Measurements from ENCODE around the gene NCAPD2. TPM values are rescaled to one million over a fixed set of nuclear protein-coding genes. Genes with fewer than 3 reads are reported as not detected.

Gene NCAPD2
- total RNA-seq, 1 donor from 2014 or later = 113 TPM

DNA sequence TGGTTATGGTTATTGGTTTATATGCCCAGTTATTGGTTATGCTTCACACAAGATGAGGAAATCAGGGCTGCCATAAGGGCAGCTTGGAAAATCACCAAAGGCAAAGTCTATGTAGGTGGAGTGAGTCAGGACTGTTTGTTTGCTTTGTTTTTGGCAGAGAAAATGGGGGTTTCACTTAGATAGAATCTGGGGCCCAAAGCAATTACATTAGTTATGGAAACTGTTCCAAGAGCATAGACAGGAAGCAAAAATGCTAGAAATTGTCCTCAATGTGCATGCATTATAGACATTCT, 25.7 kb upstream of the NCAPD2 start:
- H3K27me3 Mint-ChIP-seq (ENCODE audit: insufficient read depth, low read depth) = peaks cover 3% of the 10 kb centered on the region
- Histone ChIP-seq H3K79me2 (ENCODE audit: low read depth) (peaks cover 18% of the 10 kb centered on the region), H4K20me1 (ENCODE audit: low read depth) (no peaks in the 10 kb centered on the region), H3F3A (ENCODE audit: low read depth) (peaks cover 23% of the 10 kb centered on the region), H3K36me3 (no peaks in the 10 kb centered on the region), H3K27ac (no peak overlapping the region), H3K9me3 (ENCODE audit: low read depth) (no peaks in the 10 kb centered on the region), H3K4me1 (peaks cover 12% of the 10 kb centered on the region), H2AFZ (replicated peaks) (no peak overlapping the region), H3K4me3 (no peak overlapping the region), H3K4me2 (no peak overlapping the region), H3K9ac (no peak overlapping the region), H3K27me3 (no peaks in the 10 kb centered on the region)
- no peaks in the 10 kb centered on the region for H3K9me3 Mint-ChIP-seq
- TF ChIP-seq EZH2phosphoT487 (IDR thresholded peaks at IDR 0.05) (no peak), EZH2 (IDR thresholded peaks at IDR 0.05) (no peak)
- TF ChIP-seq, protein P1, sequence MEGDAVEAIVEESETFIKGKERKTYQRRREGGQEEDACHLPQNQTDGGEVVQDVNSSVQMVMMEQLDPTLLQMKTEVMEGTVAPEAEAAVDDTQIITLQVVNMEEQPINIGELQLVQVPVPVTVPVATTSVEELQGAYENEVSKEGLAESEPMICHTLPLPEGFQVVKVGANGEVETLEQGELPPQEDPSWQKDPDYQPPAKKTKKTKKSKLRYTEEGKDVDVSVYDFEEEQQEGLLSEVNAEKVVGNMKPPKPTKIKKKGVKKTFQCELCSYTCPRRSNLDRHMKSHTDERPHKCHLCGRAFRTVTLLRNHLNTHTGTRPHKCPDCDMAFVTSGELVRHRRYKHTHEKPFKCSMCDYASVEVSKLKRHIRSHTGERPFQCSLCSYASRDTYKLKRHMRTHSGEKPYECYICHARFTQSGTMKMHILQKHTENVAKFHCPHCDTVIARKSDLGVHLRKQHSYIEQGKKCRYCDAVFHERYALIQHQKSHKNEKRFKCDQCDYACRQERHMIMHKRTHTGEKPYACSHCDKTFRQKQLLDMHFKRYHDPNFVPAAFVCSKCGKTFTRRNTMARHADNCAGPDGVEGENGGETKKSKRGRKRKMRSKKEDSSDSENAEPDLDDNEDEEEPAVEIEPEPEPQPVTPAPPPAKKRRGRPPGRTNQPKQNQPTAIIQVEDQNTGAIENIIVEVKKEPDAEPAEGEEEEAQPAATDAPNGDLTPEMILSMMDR (IDR thresholded peaks at IDR 0.05) = no peak
- peaks cover 6% of the 10 kb centered on the region for H3K36me3 Mint-ChIP-seq
- no peak overlapping the region for H3K27ac Mint-ChIP-seq
- H3K4me1 Mint-ChIP-seq = peaks cover 24% of the 10 kb centered on the region
- H3K4me3 Mint-ChIP-seq = peak overlapping the region; percentile 56
- no peak for DNase-seq (ENCODE audit: low spot score)

DNA sequence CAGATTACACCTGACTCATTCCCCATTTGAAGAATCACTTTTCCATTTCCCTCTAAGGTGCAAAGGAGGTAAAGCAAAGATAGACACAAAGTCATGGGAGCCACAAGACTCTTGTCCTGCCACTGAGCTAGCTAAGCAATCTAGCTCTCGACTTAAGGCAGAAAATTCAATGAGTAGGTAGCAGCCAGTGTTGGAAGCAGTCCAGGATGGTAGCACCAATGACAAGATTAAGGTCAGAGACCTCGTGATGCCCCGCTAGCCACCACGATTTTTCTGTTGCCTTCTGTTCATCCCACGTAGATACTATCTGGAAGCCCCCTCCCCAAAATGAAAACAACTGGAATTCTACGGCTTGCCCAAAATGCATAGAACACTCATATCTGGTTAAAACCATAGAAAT, 24.8 kb upstream of the NCAPD2 start:
- no peaks in the 10 kb centered on the region for H4K20me1 ChIP-seq (ENCODE audit: low read depth)
- Mint-ChIP-seq H3K4me1 (peaks cover 24% of the 10 kb centered on the region), H3K27ac (no peak overlapping the region), H3K27me3 (ENCODE audit: insufficient read depth, low read depth) (peaks cover 3% of the 10 kb centered on the region), H3K4me3 (peak overlapping the region; percentile 88), H3K36me3 (peaks cover 6% of the 10 kb centered on the region), H3K9me3 (no peaks in the 10 kb centered on the region)
- peak overlapping the region; percentile 80 for H3K4me3 ChIP-seq
- peaks cover 18% of the 10 kb centered on the region for H3K79me2 ChIP-seq (ENCODE audit: low read depth)
- H3K9me3 ChIP-seq (ENCODE audit: low read depth) = no peaks in the 10 kb centered on the region
- H3K27me3 ChIP-seq = no peaks in the 10 kb centered on the region
- H3K36me3 ChIP-seq = no peaks in the 10 kb centered on the region
- TF ChIP-seq, protein P1 (IDR thresholded peaks at IDR 0.05) = no peak
- TF ChIP-seq EZH2 (IDR thresholded peaks at IDR 0.05) (no peak), EZH2phosphoT487 (IDR thresholded peaks at IDR 0.05) (no peak)
- H3K9ac ChIP-seq = no peak overlapping the region
- peaks cover 12% of the 10 kb centered on the region for H3K4me1 ChIP-seq
- no peak overlapping the region for H3K27ac ChIP-seq
- H2AFZ ChIP-seq (replicated peaks) = no peak overlapping the region
- H3K4me2 ChIP-seq = peak overlapping the region; percentile 86
- H3F3A ChIP-seq (ENCODE audit: low read depth) = peaks cover 23% of the 10 kb centered on the region
- no peak for DNase-seq (ENCODE audit: low spot score)

DNA sequence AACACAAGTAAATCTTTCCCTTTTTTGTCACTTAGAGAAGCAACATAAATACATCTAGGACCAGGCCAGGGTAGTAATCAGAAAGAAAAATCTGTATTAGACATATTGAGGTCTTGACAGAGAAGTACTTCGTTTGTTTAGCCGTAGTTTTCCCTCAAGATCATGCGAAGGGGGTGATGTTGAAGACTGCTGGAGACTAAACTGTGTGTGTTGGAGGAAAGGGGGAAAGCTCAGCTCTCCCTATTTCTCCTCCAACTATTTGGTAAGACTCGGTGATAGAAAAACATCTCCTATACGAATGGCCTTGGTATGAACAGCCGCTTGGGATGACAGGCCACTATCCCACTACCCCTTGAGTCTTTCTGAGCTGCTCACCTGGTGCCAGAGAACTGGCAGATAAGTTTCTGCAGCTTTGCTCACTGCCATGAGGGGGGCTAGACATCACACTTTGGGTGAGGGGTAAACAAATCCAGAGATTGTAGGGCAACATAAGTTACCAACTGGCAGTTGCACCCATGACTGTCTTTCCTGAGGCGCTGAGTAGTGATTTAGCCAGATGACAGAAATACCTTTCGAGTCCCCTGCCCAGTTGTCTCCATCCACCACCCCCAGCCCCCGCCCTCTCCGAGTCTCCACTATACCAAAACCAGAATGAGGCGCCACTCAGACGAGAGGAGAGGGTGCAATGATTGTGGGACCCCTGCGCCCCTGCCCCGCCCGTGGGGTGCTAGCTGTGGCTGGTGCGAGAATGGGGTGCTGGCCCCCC, 24.1 kb upstream of the NCAPD2 start:
- no peaks in the 10 kb centered on the region for H3K9me3 ChIP-seq (ENCODE audit: low read depth)
- peak overlapping the region; percentile 88 for H3K4me3 Mint-ChIP-seq

More for the DNA sequence above, 24.1 kb upstream of the NCAPD2 start:
- H3K4me1 ChIP-seq = peaks cover 12% of the 10 kb centered on the region
- Mint-ChIP-seq H3K27ac (no peak overlapping the region), H3K36me3 (peaks cover under 1% of the 10 kb centered on the region), H3K27me3 (ENCODE audit: insufficient read depth, low read depth) (peaks cover 3% of the 10 kb centered on the region), H3K4me1 (peaks cover 26% of the 10 kb centered on the region), H3K9me3 (no peaks in the 10 kb centered on the region)
- peaks cover 18% of the 10 kb centered on the region for H3K79me2 ChIP-seq (ENCODE audit: low read depth)
- DNase-seq (ENCODE audit: low spot score) = peak; percentile 52
- no peak overlapping the region for H3K27ac ChIP-seq
- no peaks in the 10 kb centered on the region for H3K27me3 ChIP-seq
- H3K36me3 ChIP-seq = no peaks in the 10 kb centered on the region
- H3K4me3 ChIP-seq = peak overlapping the region; percentile 80
- H3F3A ChIP-seq (ENCODE audit: low read depth) = peaks cover 23% of the 10 kb centered on the region
- peak overlapping the region; percentile 86 for H3K4me2 ChIP-seq
- peak overlapping the region; percentile 75 for H3K9ac ChIP-seq
- no peaks in the 10 kb centered on the region for H4K20me1 ChIP-seq (ENCODE audit: low read depth)
- peak overlapping the region; percentile 67 for H2AFZ ChIP-seq (replicated peaks)
- TF ChIP-seq, protein P1 (IDR thresholded peaks at IDR 0.05) = no peak
- no peak for TF ChIP-seq EZH2phosphoT487 (IDR thresholded peaks at IDR 0.05)
- TF ChIP-seq EZH2 (IDR thresholded peaks at IDR 0.05) = no peak

Measured in neural progenitor cell (in vitro differentiated cells).